GM13977 (cell line): ENCODE data around the gene GADD45GIP1.
A peak's percentile ranks its signal among the peaks of the same experiment; 100 is the strongest.

Source experiments
- DNase-seq: peaks from one replicate; pipeline ENCODE4 v3.0.0; 2012; ENCODE audit warnings: low spot score
- CTCF ChIP-seq: IDR thresholded peaks from 2 replicates; pipeline ENCODE4 v1.5.1; 2012; ENCODE audit warnings: mild to moderate bottlenecking, control low read depth; ENCODE audit not compliant: insufficient read depth; ENCODE audit errors: extremely low read depth, missing control alignments
- in situ Hi-C: fragments of 300-500 bp; cut with MboI; formaldehyde crosslinking; loops from one replicate; pipeline ENCODE4 v1.12.0; 2022; ENCODE audit warnings: low sequenced_read_pairs, low pct_unique_long_range_greater_than_20kb, mixed read lengths, inconsistent platforms; ENCODE audit not compliant: unreplicated experiment

GADD45GIP1 gene

GRCh38 chr19:12946731-12947496 lies 10.1 kb downstream of the GADD45GIP1 start:
- no peak for DNase-seq
- in situ Hi-C loops = no loop called here
- TF ChIP-seq CTCF = no peak

- DNase-seq = peak; percentile 71
- no peak for TF ChIP-seq CTCF
- in situ Hi-C loops = no loop called here
Observed at GRCh38 chr19:12946092-12946721, 10.8 kb downstream of the GADD45GIP1 start.

GRCh38 chr19:12945479-12946091 lies 11.4 kb downstream of the GADD45GIP1 start, which contains the start of gene RAD23A:
RAD23A (plus strand) TSS chr19:12945862; CDS start chr19:12945949, 87 bp downstream.
- DNase-seq = peak; percentile 95
- TF ChIP-seq CTCF = no peak
- in situ Hi-C loops = no loop called here

- in situ Hi-C loops = no loop called here
- TF ChIP-seq CTCF = no peak
- no peak for DNase-seq
Observed at GRCh38 chr19:12944104-12944674, 12.8 kb downstream of the GADD45GIP1 start.

- in situ Hi-C loops = no loop called here
- no peak for TF ChIP-seq CTCF
- DNase-seq = no peak
Observed at GRCh38 chr19:12943437-12944044, 13.5 kb downstream of the GADD45GIP1 start.

- no peak for TF ChIP-seq CTCF
- DNase-seq = no peak
- in situ Hi-C loops = no loop called here
Observed at GRCh38 chr19:12940897-12941296, 16.1 kb downstream of the GADD45GIP1 start.
